Fibroblast of the conjunctiva (primary cell): Measurements from ENCODE around the gene GAS1.

Experiments used
- DNase-seq: peaks from one replicate; pipeline ENCODE4 v3.0.0-alpha.2; 2010; ENCODE audit warnings: low read depth

GAS1 gene

GRCh38 chr9:86965636-86966395 is 18.5 kb upstream of the GAS1 start:
- no peak for DNase-seq

- DNase-seq, result no peak
These were observed 15.4 kb upstream of the GAS1 start for GRCh38 chr9:86962692-86963091.

GRCh38 chr9:86960938-86961337 is 13.6 kb upstream of the GAS1 start:
- no peak for DNase-seq

GRCh38 chr9:86958203-86958602 is 10.9 kb upstream of the GAS1 start:
- DNase-seq, result no peak

- no peak for DNase-seq
These were observed 8.3 kb upstream of the GAS1 start for GRCh38 chr9:86955561-86955960.

- no peak for DNase-seq
These were observed 7.7 kb upstream of the GAS1 start for GRCh38 chr9:86955042-86955441.

- no peak for DNase-seq
These were observed 5.9 kb upstream of the GAS1 start for GRCh38 chr9:86953181-86953580.

- DNase-seq, result peak; percentile 83
These were observed 996 bp upstream of the GAS1 start for GRCh38 chr9:86948074-86948929.

GRCh38 chr9:86946201-86947145 is 833 bp downstream of the GAS1 start:
- no peak for DNase-seq

GRCh38 chr9:86945728-86946200 is 1.5 kb downstream of the GAS1 start:
- no peak for DNase-seq

GRCh38 chr9:86944796-86945727 is 2.2 kb downstream of the GAS1 start:
- DNase-seq, result no peak

- peak; percentile 73 for DNase-seq
These were observed 3.8 kb downstream of the GAS1 start for GRCh38 chr9:86943201-86944113.

- DNase-seq, result no peak
These were observed 4.8 kb downstream of the GAS1 start for GRCh38 chr9:86942281-86943200.

- no peak for DNase-seq
These were observed 6.1 kb downstream of the GAS1 start for GRCh38 chr9:86941197-86941596.

- no peak for DNase-seq
These were observed 6.5 kb downstream of the GAS1 start for GRCh38 chr9:86940774-86941173.

- no peak for DNase-seq
These were observed 7.4 kb downstream of the GAS1 start for GRCh38 chr9:86939891-86940290.

- DNase-seq, result no peak
These were observed 8.0 kb downstream of the GAS1 start for GRCh38 chr9:86939321-86939720.

GRCh38 chr9:86938780-86939179 is 8.5 kb downstream of the GAS1 start:
- DNase-seq, result no peak

GRCh38 chr9:86926145-86926544 is 21.2 kb downstream of the GAS1 start:
- no peak for DNase-seq
